ENCODE measurements around the gene TANC1.

- TF ChIP-seq POLR2A (IDR thresholded peaks at IDR 0.05; ENCODE audit: low read length) (no peak), GATA1 (IDR thresholded peaks at IDR 0.05; ENCODE audit: low read depth, low read length) (no peak)
These were observed 44.8 kb upstream of the TANC1 start for GRCh38 chr2:158923641-158924040.

All from erythroblast (primary cell).